SJCRH30 (cell line): ENCODE data around the gene GLTP. TPM values are rescaled to one million over a fixed set of nuclear protein-coding genes. Genes with fewer than 3 reads are reported as not detected.
A peak's percentile ranks its signal among the peaks of the same experiment; 100 is the strongest.
"Not testable (repeated sequence)": the region's sequence is repeated elsewhere in the genome, so short reads cannot be mapped to it uniquely, and the experiment has no call there.

Source experiments
- DNase-seq, 2 experiments: peaks; one replicate each; pipeline ENCODE4 v3.0.0-alpha.2; 2015 to 2020
- H3K27ac ChIP-seq: fragments of 250-450 bp; sonication (Bioruptor Pico); 2 replicates; pipeline ENCODE4 v1.5.1; 2020; ENCODE audit warnings: mild to moderate bottlenecking, moderate library complexity
- H3K27me3 ChIP-seq: fragments of 250-450 bp; sonication (Bioruptor Pico); 2 replicates; pipeline ENCODE4 v1.5.1; 2020; ENCODE audit warnings: mild to moderate bottlenecking, moderate library complexity
- H3K36me3 ChIP-seq: fragments of 250-450 bp; sonication (Bioruptor Pico); 2 replicates; pipeline ENCODE4 v1.5.1; 2020; ENCODE audit warnings: mild to moderate bottlenecking, moderate library complexity
- H3K4me1 ChIP-seq: fragments of 250-450 bp; sonication (Bioruptor Pico); 2 replicates; pipeline ENCODE4 v1.5.1; 2020; ENCODE audit warnings: mild to moderate bottlenecking, moderate library complexity
- H3K4me3 ChIP-seq: fragments of 250-450 bp; sonication (Bioruptor Pico); 2 replicates; pipeline ENCODE4 v1.5.1; 2020; ENCODE audit warnings: mild to moderate bottlenecking, moderate library complexity
- H3K9me3 ChIP-seq: fragments of 250-450 bp; sonication (Bioruptor Pico); replicated peaks from 2 replicates; pipeline ENCODE4 v1.5.1; 2020; ENCODE audit warnings: mild to moderate bottlenecking, moderate library complexity
- total RNA-seq: library from RNA; depleted of rRNA; stranded (reverse); fragments of >200 nt; shearing (Covaris generic); gene quantifications from 2 replicates; pipeline ENCODE4 v1.2.3, GENCODE V29; 2014

GLTP gene
- total RNA-seq, 1 experiment from 2014 or later: 37.4 TPM

DNA sequence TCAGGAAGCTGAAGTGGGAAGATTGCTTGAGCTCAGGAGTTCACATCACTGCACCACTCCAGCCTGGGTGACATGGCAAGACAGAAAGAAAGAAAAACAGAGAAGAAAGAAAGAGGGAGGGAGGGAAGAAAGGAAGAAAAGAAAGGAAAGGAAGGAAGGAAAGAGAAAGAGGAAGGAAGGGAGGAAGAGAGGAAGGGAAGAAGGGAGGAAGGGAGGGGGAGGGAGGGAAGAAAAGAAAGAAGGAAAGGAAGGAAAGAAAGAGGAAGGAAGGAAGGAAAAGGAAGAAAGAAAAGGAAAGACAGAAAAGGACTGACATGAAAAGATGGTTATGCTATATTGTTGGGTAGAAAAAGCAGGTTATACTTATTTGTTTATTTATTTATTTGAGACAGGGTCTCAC, 3.9 kb downstream of the GLTP start:
- Histone ChIP-seq H3K27me3 (no peaks in the 10 kb centered on the region), H3K36me3 (no peaks in the 10 kb centered on the region), H3K27ac (no peak overlapping the region), H3K9me3 (no peaks in the 10 kb centered on the region), H3K4me1 (peaks cover 8% of the 10 kb centered on the region; the same call in 1 of the 2 replicates), H3K4me3 (no peak overlapping the region)
- DNase-seq: no peak

DNA sequence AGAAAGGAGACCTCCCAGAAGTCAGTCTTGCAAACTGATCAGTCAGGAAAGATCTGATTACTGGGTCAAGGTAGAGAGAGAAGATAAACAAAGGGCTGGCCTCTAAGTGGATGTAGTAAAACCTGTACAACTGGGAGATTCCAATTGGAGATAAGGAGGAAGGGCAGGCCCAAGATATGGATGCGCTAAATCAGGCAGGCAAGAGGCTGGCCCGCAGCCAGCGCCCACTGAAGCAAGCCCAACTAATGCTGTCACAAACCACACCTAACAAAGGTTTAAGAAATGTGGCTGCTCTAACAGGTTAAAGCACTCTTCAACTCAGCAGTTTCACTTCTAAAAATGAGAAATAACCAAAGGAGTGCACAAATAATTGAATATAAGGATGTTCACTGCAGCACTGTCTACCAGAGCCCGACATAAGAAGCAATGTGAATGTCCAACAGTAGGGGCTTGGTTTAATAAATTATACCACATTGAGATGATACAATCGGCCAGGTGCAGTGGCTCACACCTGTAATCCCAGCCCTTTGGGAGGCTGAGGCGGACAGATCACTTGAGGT, 4.7 kb downstream of the GLTP start:
- Histone ChIP-seq H3K27ac (no peak overlapping the region), H3K36me3 (no peaks in the 10 kb centered on the region), H3K4me1 (peaks cover 8% of the 10 kb centered on the region; the same call in 1 of the 2 replicates), H3K9me3 (no peaks in the 10 kb centered on the region), H3K4me3 (no peak overlapping the region), H3K27me3 (no peaks in the 10 kb centered on the region)
- DNase-seq: peak in 1 of 2 experiments; percentile 26

DNA sequence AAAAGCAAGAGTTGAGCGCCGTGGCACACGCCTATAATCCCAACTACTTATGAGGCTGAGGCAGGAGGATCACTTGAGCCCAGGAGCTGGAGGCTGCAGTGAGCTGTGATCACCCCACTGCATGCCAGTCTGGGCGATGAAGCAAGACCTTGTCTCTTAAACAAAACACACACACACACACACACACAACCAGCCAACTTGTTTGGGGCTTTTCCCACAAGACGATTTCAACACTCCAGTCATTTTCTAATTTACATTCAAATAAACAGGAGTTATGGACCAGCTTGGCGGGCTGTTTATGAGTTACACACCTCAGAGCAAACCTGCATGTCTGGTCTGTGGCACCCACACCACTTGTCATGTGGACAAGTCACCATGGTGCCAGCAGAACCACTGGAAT, 6.7 kb downstream of the GLTP start:
- DNase-seq: no peak
- no peaks in the 10 kb centered on the region for H3K27me3 ChIP-seq
- no peaks in the 10 kb centered on the region for H3K36me3 ChIP-seq

DNA sequence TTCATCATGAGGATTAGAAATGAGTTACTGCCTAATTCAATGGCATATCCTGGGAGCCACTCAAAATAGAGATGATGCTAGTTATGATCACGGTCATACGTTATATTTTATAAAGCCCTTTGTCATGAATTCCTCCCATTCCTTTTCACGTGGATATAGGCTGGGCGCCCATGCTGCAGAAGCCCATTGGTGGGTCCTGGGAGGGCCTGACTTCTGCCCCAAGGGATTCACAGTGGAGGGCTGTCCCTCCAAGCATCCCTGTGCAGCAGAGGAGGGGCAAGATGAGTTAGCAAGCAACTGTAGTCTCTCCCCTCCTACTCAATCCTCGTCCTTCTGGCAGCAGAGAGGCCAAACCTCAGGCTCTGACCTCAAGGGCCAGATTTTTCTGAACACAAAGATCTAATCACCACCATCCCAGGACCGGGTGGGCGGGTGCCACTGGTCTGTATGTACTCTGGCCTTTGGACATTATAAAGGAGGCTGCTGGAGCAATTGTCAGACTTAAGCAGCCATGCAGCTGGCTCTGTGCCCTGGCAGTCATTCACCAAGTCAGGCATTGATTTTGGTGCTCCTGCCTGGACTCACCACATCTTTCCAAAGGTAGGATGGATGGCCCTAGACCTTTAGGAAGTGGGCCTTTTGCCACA, 8.6 kb downstream of the GLTP start:
- no peak for DNase-seq

More for the DNA sequence above, 6.7 kb downstream of the GLTP start:
- Histone ChIP-seq H3K9me3 (no peaks in the 10 kb centered on the region), H3K4me3 (no peak overlapping the region), H3K27ac (no peak overlapping the region), H3K4me1 (peaks cover 8% of the 10 kb centered on the region; the same call in 1 of the 2 replicates)

DNA sequence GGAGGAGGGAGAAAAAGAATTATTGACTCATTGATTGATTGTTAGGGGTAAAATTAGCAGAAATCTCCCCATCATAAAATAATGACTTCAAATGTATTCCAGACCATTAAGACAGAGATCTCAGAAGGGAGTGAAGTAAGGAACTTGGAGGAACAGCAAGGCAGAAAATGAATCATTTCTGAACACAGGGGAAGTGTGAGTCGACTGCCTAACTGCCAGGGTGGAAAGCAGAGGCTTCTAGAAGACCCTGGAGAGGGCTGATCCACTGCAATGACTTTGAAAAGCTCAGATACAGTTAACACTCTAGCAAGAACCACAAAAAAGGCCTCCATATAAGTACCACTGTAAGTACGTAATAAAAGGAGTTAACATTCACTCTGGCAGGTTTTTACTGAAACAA, 9.7 kb downstream of the GLTP start:
- no peak overlapping the region for H3K4me3 ChIP-seq
- no peak overlapping the region for H3K27ac ChIP-seq
- H3K27me3 ChIP-seq: no peaks in the 10 kb centered on the region
- no peaks in the 10 kb centered on the region for H3K36me3 ChIP-seq
- no peak for DNase-seq
- H3K4me1 ChIP-seq: peaks cover 6% of the 10 kb centered on the region; the same call in 1 of the 2 replicates
- no peaks in the 10 kb centered on the region for H3K9me3 ChIP-seq

More for the DNA sequence above, 8.6 kb downstream of the GLTP start:
- Histone ChIP-seq H3K27me3 (no peaks in the 10 kb centered on the region), H3K4me1 (peaks cover 8% of the 10 kb centered on the region; the same call in 1 of the 2 replicates), H3K4me3 (no peak overlapping the region), H3K9me3 (no peaks in the 10 kb centered on the region), H3K36me3 (no peaks in the 10 kb centered on the region), H3K27ac (no peak overlapping the region)

DNA sequence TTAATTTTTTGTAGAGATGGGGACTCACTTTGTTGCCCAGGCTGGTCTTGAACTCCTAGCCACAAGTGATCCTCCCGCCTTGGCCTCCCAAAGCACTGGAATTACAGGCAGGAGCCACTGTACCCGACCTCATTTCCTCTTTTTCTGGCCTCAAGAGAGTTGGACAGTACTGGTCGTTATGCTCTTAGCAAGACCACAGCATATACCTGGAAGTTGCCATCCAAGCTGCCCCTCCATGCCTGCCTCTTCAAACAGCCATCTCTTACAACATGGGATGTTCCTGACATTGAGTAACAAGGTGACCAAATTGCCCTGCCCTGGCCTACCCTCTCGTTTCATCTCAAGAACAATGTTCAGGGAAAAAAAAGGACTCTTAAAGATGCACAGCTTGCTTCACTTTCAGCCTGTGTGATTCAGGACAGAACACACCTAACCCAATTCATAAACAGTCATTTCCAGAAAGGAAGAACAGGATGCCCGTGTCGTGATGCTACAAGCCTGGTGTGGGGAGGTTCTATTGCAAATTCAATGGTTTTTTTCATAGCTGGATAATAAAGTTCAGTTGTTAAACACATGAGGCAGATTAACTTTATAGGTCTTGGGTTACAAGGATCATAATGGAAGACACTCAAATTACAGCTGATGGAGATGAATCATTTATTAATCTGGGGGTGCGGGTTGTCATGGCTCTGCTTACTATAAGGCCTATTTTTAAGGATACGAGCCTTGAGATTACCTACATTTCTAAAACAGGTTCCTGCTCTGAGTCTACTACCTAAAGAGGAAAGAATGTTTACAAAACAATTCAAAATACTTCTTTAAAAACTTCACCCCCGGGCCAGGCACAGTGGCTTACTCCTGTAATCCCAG, 11.9 kb downstream of the GLTP start:
- no peaks in the 10 kb centered on the region for H3K27me3 ChIP-seq
- H3K4me3 ChIP-seq: no peak overlapping the region
- no peaks in the 10 kb centered on the region for H3K9me3 ChIP-seq
- H3K4me1 ChIP-seq: peaks cover 14% of the 10 kb centered on the region
- H3K27ac ChIP-seq: no peak overlapping the region
- no peak for DNase-seq
- no peaks in the 10 kb centered on the region for H3K36me3 ChIP-seq

DNA sequence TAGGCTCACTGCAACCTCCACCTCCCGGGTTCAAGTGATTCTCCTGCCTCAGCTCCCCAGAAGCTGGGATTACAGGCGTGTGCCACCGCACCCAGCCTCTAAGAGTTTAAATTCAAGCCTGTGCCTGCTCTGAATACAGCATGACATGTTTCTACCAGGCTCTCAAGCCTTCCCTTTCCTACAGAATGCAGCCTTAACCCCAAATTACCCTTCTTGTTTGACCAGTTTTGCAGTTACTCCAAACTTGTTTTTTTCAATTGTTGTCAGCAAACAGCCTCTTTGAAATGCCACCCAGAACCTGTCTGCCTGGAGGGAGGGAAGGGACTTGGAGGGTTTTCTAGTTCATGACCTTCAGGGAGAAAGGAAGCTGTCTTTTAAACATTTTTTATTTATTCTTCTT, 15.4 kb downstream of the GLTP start:
- Histone ChIP-seq H3K9me3 (no peaks in the 10 kb centered on the region), H3K27me3 (no peaks in the 10 kb centered on the region), H3K4me3 (no peak overlapping the region), H3K27ac (no peak overlapping the region), H3K4me1 (peaks cover 16% of the 10 kb centered on the region), H3K36me3 (no peaks in the 10 kb centered on the region)
- DNase-seq: no peak

DNA sequence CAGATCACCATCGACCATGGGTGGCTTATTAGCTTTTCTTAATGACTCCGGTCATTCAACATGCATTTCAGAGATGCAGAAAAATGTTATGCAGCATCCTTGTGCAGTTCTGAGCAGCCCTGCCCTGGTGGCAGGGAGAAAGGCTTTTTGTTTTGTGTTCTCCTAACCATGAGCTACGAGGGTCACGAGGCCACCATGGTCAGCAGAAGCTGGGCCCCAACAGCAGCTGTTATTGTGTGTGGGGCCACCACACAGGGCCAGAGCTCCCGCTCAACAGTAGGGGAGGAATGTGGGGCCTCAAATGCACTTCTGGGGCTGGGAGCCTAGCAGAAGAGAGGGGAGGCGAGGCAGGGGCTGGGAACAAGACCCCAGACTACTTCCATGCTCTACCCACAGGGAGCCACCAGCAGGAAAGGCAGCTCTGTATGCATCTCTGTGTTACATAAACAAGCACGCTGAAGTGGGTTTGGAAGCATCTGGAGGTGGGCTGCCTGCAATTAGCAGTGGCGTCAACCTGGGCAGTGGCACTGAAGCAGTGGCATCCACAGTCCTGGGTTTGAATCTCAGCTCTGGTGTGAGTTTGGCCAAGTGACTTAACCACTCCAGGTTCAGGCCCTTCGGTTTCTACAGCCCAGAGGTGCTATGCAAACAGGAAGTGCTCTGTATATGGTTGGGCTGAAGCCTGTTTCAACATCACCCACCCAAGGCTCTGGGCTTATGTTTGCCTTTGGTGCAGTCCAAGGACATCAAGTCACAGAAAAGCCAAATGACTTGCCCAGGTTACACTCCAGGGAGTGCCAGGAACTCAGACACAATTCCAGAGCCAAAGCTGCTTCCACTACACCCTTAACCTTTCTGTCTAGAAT, 16.3 kb downstream of the GLTP start:
- no peaks in the 10 kb centered on the region for H3K36me3 ChIP-seq
- H3K9me3 ChIP-seq: no peaks in the 10 kb centered on the region
- peaks cover 16% of the 10 kb centered on the region for H3K4me1 ChIP-seq
- H3K4me3 ChIP-seq: no peak overlapping the region
- DNase-seq: peak; percentile 42 to 60
- H3K27me3 ChIP-seq: no peaks in the 10 kb centered on the region
- peak overlapping the region; percentile 47 for H3K27ac ChIP-seq

DNA sequence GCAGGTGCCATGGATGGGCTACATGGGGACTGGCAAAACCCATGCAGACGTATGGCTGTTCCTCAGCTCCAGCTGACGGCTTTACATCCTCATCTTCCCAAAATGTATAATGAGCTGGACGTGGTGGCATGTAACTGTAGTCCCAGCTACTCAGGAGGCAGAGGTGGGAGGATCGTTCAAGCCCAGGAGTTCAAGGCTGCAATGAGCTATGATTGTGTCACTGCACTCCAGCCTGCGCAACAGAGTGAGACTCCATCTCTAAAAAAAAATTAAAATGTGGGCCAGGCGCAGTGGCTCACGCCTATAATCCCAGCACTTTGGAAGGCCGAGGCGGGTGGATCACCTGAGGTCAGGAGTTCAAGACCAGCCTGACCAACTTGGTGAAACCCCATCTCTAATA, 17.9 kb downstream of the GLTP start:
- not testable (repeated sequence) for DNase-seq, H3K27ac ChIP-seq, H3K27me3 ChIP-seq, H3K9me3 ChIP-seq, H3K4me3 ChIP-seq, H3K36me3 ChIP-seq
- H3K4me1 ChIP-seq: peaks cover 16% of the 10 kb centered on the region

DNA sequence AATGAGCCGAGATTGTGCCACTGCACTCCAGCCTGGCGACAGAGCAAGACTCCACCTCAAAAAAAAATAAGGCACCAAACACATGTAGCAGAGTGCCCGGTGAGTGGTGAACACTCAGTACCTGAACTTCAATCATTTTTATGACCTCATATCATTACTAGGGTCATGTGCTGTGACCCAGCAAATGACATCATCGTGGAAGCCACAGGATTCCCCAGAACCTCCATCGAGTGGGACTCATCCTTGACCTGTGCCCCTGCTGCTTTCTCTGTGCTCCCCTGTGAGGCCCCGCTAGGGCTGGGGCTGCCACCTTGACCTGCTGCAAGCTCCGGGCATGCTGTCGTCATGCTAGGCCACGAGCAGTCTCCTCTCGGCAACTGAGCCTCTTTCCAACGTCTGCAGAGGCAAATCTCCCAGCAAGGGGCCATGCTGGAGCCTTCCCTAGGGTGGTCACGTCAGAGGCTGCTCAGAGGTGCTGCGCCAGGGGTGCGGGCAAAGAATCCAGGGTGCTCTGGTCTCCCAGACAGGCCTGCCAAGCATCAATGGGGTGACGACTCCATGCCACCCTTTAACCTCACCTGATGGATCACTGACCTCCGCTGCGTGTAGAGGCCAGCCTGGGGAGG, 18.5 kb downstream of the GLTP start:
- peaks cover 16% of the 10 kb centered on the region for H3K4me1 ChIP-seq
- no peaks in the 10 kb centered on the region for H3K36me3 ChIP-seq
- no peak for DNase-seq
- H3K9me3 ChIP-seq: no peaks in the 10 kb centered on the region
- H3K4me3 ChIP-seq: no peak overlapping the region
- no peak overlapping the region for H3K27ac ChIP-seq
- no peaks in the 10 kb centered on the region for H3K27me3 ChIP-seq

DNA sequence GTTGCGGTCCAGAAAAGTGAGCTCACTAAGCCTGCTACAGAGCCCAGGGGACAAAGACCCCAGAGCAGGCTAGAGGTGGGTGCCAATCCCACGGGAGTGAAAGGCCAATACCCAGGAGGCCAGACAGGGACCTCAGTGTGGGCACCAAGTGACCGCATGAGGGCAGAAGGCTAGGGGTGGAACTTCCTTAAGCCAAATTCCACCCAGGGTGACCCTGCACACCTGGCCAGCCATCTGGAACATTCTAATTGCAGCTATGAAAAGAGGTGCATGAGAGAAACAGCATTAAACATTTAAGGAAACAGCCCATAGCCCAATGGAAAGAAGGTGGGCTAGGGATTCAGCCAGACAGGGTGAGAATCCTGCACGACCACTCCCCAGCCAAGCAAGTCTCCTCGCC, 19.4 kb downstream of the GLTP start:
- no peak overlapping the region for H3K27ac ChIP-seq
- no peak for DNase-seq
- H3K9me3 ChIP-seq: no peaks in the 10 kb centered on the region
- H3K4me3 ChIP-seq: no peak overlapping the region
- no peaks in the 10 kb centered on the region for H3K27me3 ChIP-seq
- no peaks in the 10 kb centered on the region for H3K36me3 ChIP-seq
- peaks cover 16% of the 10 kb centered on the region for H3K4me1 ChIP-seq

DNA sequence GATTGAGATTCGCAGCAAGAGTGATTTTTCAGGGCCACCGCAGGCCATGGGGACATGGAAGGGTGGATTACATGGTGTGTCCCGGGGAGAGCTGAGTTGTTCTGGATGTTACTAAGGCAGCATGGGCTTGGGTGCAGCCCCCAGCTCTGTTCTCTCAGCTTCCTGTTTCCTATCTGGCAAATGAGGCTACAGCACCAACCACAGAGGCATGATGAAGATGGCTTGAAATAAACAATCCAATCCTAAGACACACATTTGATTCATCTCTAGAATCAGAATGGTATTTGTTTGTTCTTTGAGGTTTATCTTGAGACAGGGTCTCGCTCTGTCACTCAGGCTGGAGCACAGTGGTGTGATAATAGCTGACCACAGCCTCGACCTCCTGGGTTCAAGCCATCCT, 21.6 kb downstream of the GLTP start:
- no peaks in the 10 kb centered on the region for H3K9me3 ChIP-seq
- H3K27ac ChIP-seq: no peak overlapping the region
- no peaks in the 10 kb centered on the region for H3K36me3 ChIP-seq
- H3K4me3 ChIP-seq: no peak overlapping the region
- DNase-seq: no peak
- no peaks in the 10 kb centered on the region for H3K27me3 ChIP-seq
- H3K4me1 ChIP-seq: peaks cover 5% of the 10 kb centered on the region

DNA sequence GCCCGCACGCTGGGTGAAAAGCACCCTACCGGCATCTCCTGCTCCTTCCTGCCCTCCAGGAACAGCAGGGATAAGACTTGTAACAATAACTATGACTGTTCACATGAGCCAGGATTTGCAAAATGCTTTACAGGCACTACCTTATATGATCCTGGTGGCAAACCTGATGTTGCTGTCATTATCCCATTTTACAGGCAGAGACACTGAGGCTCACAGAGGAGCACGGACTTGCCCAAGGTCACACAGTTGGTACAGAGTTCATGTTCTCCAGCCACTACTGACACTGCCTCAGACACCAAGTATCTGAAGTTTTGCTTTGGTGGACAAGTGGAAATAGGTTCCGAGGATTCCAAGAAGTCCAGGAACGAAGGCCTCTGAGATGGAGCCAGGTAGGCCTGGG, 22.6 kb downstream of the GLTP start:
- H3K36me3 ChIP-seq: no peaks in the 10 kb centered on the region
- DNase-seq: no peak
- H3K4me1 ChIP-seq: no peaks in the 10 kb centered on the region
- H3K27ac ChIP-seq: no peak overlapping the region
- no peak overlapping the region for H3K4me3 ChIP-seq
- H3K27me3 ChIP-seq: no peaks in the 10 kb centered on the region
- H3K9me3 ChIP-seq: no peaks in the 10 kb centered on the region

DNA sequence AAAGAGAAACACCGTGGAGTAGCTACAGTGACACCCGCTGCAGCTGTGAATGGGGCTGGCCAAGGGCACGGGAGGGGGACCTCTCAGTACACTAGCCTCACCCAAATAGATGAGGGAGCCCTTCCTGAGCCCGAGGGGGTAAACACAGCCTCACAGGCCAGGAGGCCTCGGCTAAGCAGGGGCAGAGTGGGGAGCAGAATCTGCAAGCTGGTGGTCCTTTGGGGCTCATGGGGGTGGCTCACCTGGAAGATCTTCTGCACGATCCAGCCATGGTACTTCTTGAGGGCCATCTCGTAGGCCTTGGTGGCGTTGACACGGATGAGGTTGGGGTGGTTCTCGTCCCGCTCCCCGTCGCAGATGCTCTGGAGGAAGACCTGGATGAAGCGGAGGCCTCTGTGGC, 25.0 kb downstream of the GLTP start:
- no peaks in the 10 kb centered on the region for H3K27me3 ChIP-seq
- no peaks in the 10 kb centered on the region for H3K36me3 ChIP-seq
- H3K4me1 ChIP-seq: no peaks in the 10 kb centered on the region
- H3K4me3 ChIP-seq: no peak overlapping the region
- no peaks in the 10 kb centered on the region for H3K9me3 ChIP-seq
- DNase-seq: no peak
- no peak overlapping the region for H3K27ac ChIP-seq
